A549 (cell line): ENCODE data around the gene NPB. TPM values are rescaled to one million over a fixed set of nuclear protein-coding genes. Genes with fewer than 3 reads are reported as not detected.
A peak's percentile ranks its signal among the peaks of the same experiment; 100 is the strongest.

ENCODE experiments used
- ATAC-seq, 2 experiments: fragments of 200-7000 bp in 1 of 2; fragments of >200 bp in 1 of 2; cut with Nextera tagmentation in 1 of 2; cut with Tn5 transposase in 1 of 2; 3 replicates each; pipeline versions ENCODE4 v1.8.0 to v1.9.1; 2018 to 2020; ENCODE audit warnings: mild to moderate bottlenecking in 1 of 2, moderate library complexity in 1 of 2
- CTCF ChIA-PET: fragments of 300-600 bp; sonication (Branson Sonifier 250); formaldehyde crosslinking; extraction: SDS; loops from one replicate; lab custom pipeline; 2021; ENCODE audit warnings: antibody characterized with exemption, inconsistent platforms; lab: Yijun Ruan, JAX
- POLR2A ChIA-PET: fragments of 350-600 bp; formaldehyde crosslinking; extraction: SDS; loops from one replicate; lab custom pipeline; 2021; ENCODE audit warnings: antibody characterized with exemption, inconsistent platforms; lab: Yijun Ruan, JAX
- DNase-seq, 2 experiments: peaks; one replicate each; pipeline versions ENCODE4 v3.0.0 to v3.0.0-alpha.2; 2011 to 2016; ENCODE audit warnings: low read depth in 1 of 2, low spot score in 1 of 2
- FAIRE-seq: peaks from 2 replicates; lab custom pipeline; 2011; peaks lifted over from hg19 to GRCh38; lab: Jason Lieb, UNC
- H3K27ac ChIP-seq, 2 experiments: fragments of >200 bp; sonication (Bioruptor Twin); formaldehyde crosslinking; 3 replicates each; pipeline ENCODE4 v1.5.1; 2016 to 2017
- H3K4me1 ChIP-seq: fragments of >200 bp; sonication (Bioruptor Twin); formaldehyde crosslinking; 3 replicates; pipeline ENCODE4 v1.6.1; 2016
- H3K4me2 ChIP-seq: fragments of >200 bp; sonication (Bioruptor Twin); formaldehyde crosslinking; 3 replicates; pipeline ENCODE4 v1.6.1; 2016
- H3K4me3 ChIP-seq: fragments of >200 bp; sonication (Bioruptor Twin); formaldehyde crosslinking; 3 replicates; pipeline ENCODE4 v1.5.1; 2016
- H3K9me3 ChIP-seq: fragments of >200 bp; sonication (Bioruptor Twin); formaldehyde crosslinking; 3 replicates; pipeline ENCODE4 v1.6.1; 2016
- BCL3 ChIP-seq: fragments of >200 bp; sonication (Bioruptor Twin); formaldehyde crosslinking; IDR thresholded peaks from 3 replicates; pipeline ENCODE4 v1.6.1; 2016
- CBX8 ChIP-seq: fragments of 200-600 bp; sonication (generic); IDR thresholded peaks from 2 replicates; pipeline ENCODE4 v1.6.1; 2016
- EHMT2 ChIP-seq: fragments of 200-600 bp; sonication (generic); IDR thresholded peaks from 2 replicates; pipeline ENCODE4 v1.6.1; 2016; ENCODE audit warnings: antibody characterized with exemption, low read depth, mild to moderate bottlenecking, moderate library complexity
- ELK1 ChIP-seq: fragments of 150-350 bp; IDR thresholded peaks from 2 replicates; pipeline ENCODE4 v1.6.1; 2014; ENCODE audit warnings: low read depth, mild to moderate bottlenecking, low read length
- ESRRA ChIP-seq: fragments of 150-350 bp; IDR thresholded peaks from 2 replicates; pipeline ENCODE4 v1.6.1; 2014; ENCODE audit warnings: mild to moderate bottlenecking, low read length, borderline replicate concordance
- FOSL2 ChIP-seq, 2 experiments: fragments of 450-650 bp in 1 of 2; fragments of >200 bp in 1 of 2; sonication (Bioruptor Twin) in 1 of 2; formaldehyde crosslinking; IDR thresholded peaks; 2 replicates each; pipeline versions ENCODE4 v1.5.0 to v1.6.1; 2016 to 2020; ENCODE audit warnings: mild to moderate bottlenecking in 1 of 2, moderate library complexity in 1 of 2
- GATA3 ChIP-seq: IDR thresholded peaks from 2 replicates; pipeline ENCODE4 v1.6.1; 2012; ENCODE audit warnings: borderline replicate concordance
- HMGXB4 ChIP-seq: fragments of 250-450 bp; sonication (Bioruptor Pico); IDR thresholded peaks from 2 replicates; pipeline ENCODE4 v1.5.0; 2021; ENCODE audit warnings: mild to moderate bottlenecking, moderate library complexity, borderline replicate concordance
- KDM1A ChIP-seq: fragments of 200-600 bp; sonication (generic); IDR thresholded peaks from 2 replicates; pipeline ENCODE4 v1.6.1; 2016; ENCODE audit warnings: low read depth, mild to moderate bottlenecking
- KDM5A ChIP-seq: fragments of 200-600 bp; sonication (generic); IDR thresholded peaks from 2 replicates; pipeline ENCODE4 v1.6.1; 2016; ENCODE audit warnings: antibody characterized with exemption, mild to moderate bottlenecking
- POLR2A ChIP-seq: IDR thresholded peaks from 2 replicates; pipeline ENCODE4 v1.6.1; 2012; ENCODE audit warnings: mild to moderate bottlenecking, low read length
- RAD21 ChIP-seq, 2 experiments: fragments of >200 bp in 1 of 2; sonication (Bioruptor Twin) in 1 of 2; formaldehyde crosslinking in 1 of 2; IDR thresholded peaks in 1 of 2; conservative IDR thresholded peaks in 1 of 2; 2 replicates in 1 of 2; 3 replicates in 1 of 2; pipeline ENCODE4 v1.6.1; 2012 to 2018; ENCODE audit warnings: inconsistent platforms in 1 of 2
- RNF2 ChIP-seq: fragments of 200-600 bp; sonication (generic); IDR thresholded peaks from 2 replicates; pipeline ENCODE4 v1.6.1; 2016; ENCODE audit warnings: low read depth, mild to moderate bottlenecking, antibody characterized with exemption, moderate library complexity, borderline replicate concordance
- SMC3 ChIP-seq: fragments of >200 bp; sonication (Bioruptor Twin); formaldehyde crosslinking; IDR thresholded peaks from 3 replicates; pipeline ENCODE4 v1.6.1; 2018; ENCODE audit warnings: inconsistent platforms
- SREBF2 ChIP-seq: fragments of 450-650 bp; IDR thresholded peaks from 2 replicates; pipeline ENCODE4 v1.6.1; 2014; ENCODE audit warnings: mild to moderate bottlenecking, moderate library complexity
- ZC3H11A ChIP-seq: fragments of 450-650 bp; IDR thresholded peaks from 2 replicates; pipeline ENCODE4 v1.6.1; 2014; ENCODE audit warnings: antibody characterized with exemption, mild to moderate bottlenecking
- ZSCAN20 ChIP-seq: fragments of 250-450 bp; sonication (Bioruptor Pico); IDR thresholded peaks from 2 replicates; pipeline ENCODE4 v1.8.0; 2022; ENCODE audit warnings: mild to moderate bottlenecking, moderate library complexity
- WGBS: methylation state at CpG from one replicate; pipeline ENCODE4 v1.1.6; 2017; ENCODE audit errors: missing lambda C conversion rate; 5-methylcytosine and 5-hydroxymethylcytosine counted together
- polyA plus RNA-seq, 4 experiments: library from polyadenylated mRNA; depleted of rRNA in 3 of 4; stranded (reverse); fragments of >200 nt; fragmentation: RNase III in 1 of 4; extraction: RNeasy Plus Mini Kit Qiagen cat#74134 plus additional on column Dnase treatment in 1 of 4; gene quantifications; 2 replicates in 3 of 4; 3 replicates in 1 of 4; pipeline ENCODE4 v1.2.3, GENCODE V29; 2011 to 2017

The NPB gene
- polyA plus RNA-seq, 2 of the 4 experiments (the other 2 are of a cell fraction), result 0.41 to 0.45 TPM

GRCh38 chr17:81888988-81889595 lies 12.9 kb upstream of the NPB start:
- no peak for TF ChIP-seq ESRRA
- TF ChIP-seq FOSL2 (IDR thresholded peaks at IDR 0.05), result no peak
- TF ChIP-seq FOSL2 (CRISPR knock-in tag; IDR thresholded peaks at IDR 0.05), result no peak
- TF ChIP-seq ELK1, result no peak
- TF ChIP-seq KDM1A, result no peak
- no peak for TF ChIP-seq POLR2A
- no peak for TF ChIP-seq ZSCAN20 (CRISPR knock-in tag)
- TF ChIP-seq ZC3H11A, result no peak
- TF ChIP-seq GATA3, result no peak
- no peak for TF ChIP-seq SREBF2
- TF ChIP-seq RAD21 (conservative IDR thresholded peaks at IDR 0.05 in 1 of 2, IDR thresholded peaks at IDR 0.05 in 1 of 2), result no peak
- no peak for TF ChIP-seq SMC3
- TF ChIP-seq HMGXB4 (CRISPR knock-in tag), result no peak
- TF ChIP-seq BCL3, result no peak
- no peak for TF ChIP-seq RNF2
- TF ChIP-seq, all 56 proteins: peak for 0
- Histone ChIP-seq H3K27ac (no peak overlapping the region), H3K9me3 (no peaks in the 10 kb centered on the region), H3K4me3 (no peak overlapping the region; the same call in 2 of the 3 replicates), H3K4me2 (peak overlapping the region; percentile 99), H3K4me1 (peaks cover 27% of the 10 kb centered on the region)
- no peak for FAIRE-seq
- WGBS, result 95% methylated on average over 16 of the region's 16 CpGs
- DNase-seq, result no peak
- no peak for ATAC-seq
- POLR2A ChIA-PET, result interaction anchor here (1.4 kb wide), 1 partner anchor 10 kb away, joined by 3 read pairs; no protein-coding TSS in a partner anchor
- CTCF ChIA-PET, result interaction anchor here (1.6 to 11.2 kb wide), 3 partner anchors 18 to 70 kb away, joined by 3 to 126 read pairs (median 7); partner anchors contain the start of genes ARHGDIA and MAFG

GRCh38 chr17:81889602-81890001 lies 12.4 kb upstream of the NPB start:
- no peak for TF ChIP-seq EHMT2
- WGBS, result 91% methylated on average over 9 of the region's 9 CpGs
- Histone ChIP-seq H3K4me3 (peak overlapping the region; percentile 90; the same call in 2 of the 3 replicates), H3K9me3 (no peaks in the 10 kb centered on the region), H3K4me1 (peaks cover 27% of the 10 kb centered on the region), H3K27ac (no peak overlapping the region), H3K4me2 (peak overlapping the region; percentile 99)
- FAIRE-seq, result no peak
- ATAC-seq, result no peak
- no peak for DNase-seq
- ChIA-PET CTCF (interaction anchor here (1.4 to 2.4 kb wide), 3 partner anchors 38 to 70 kb away, joined by 3 to 7 read pairs (median 3); partner anchors contain the start of gene MAFG), POLR2A (no interaction called here)

GRCh38 chr17:81890447-81891302 lies 11.4 kb upstream of the NPB start:
- no peak for DNase-seq
- H3K27ac ChIP-seq, result peak overlapping the region; percentile 94 to 98
- ChIA-PET CTCF (interaction anchor here (1.4 to 2.4 kb wide), 3 partner anchors 37 to 69 kb away, joined by 3 to 7 read pairs (median 3); partner anchors contain the start of gene MAFG), POLR2A (no interaction called here)
- H3K4me3 ChIP-seq, result peak overlapping the region; percentile 90
- no peaks in the 10 kb centered on the region for H3K9me3 ChIP-seq
- peaks cover 27% of the 10 kb centered on the region for H3K4me1 ChIP-seq
- TF ChIP-seq KDM5A (peak; percentile 19; the same call in 1 of the 2 replicates), CBX8 (no peak)
- 6% methylated on average over 44 of the region's 69 CpGs for WGBS
- FAIRE-seq, result no peak
- H3K4me2 ChIP-seq, result peak overlapping the region; percentile 99
- ATAC-seq, result no peak
